ENCODE results near the gene TEX28.
"Not testable (repeated sequence)": the region's sequence is repeated elsewhere in the genome, so short reads cannot be mapped to it uniquely, and the experiment has no call there.

The TEX28 gene, protein sequence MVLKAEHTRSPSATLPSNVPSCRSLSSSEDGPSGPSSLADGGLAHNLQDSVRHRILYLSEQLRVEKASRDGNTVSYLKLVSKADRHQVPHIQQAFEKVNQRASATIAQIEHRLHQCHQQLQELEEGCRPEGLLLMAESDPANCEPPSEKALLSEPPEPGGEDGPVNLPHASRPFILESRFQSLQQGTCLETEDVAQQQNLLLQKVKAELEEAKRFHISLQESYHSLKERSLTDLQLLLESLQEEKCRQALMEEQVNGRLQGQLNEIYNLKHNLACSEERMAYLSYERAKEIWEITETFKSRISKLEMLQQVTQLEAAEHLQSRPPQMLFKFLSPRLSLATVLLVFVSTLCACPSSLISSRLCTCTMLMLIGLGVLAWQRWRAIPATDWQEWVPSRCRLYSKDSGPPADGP

DNA sequence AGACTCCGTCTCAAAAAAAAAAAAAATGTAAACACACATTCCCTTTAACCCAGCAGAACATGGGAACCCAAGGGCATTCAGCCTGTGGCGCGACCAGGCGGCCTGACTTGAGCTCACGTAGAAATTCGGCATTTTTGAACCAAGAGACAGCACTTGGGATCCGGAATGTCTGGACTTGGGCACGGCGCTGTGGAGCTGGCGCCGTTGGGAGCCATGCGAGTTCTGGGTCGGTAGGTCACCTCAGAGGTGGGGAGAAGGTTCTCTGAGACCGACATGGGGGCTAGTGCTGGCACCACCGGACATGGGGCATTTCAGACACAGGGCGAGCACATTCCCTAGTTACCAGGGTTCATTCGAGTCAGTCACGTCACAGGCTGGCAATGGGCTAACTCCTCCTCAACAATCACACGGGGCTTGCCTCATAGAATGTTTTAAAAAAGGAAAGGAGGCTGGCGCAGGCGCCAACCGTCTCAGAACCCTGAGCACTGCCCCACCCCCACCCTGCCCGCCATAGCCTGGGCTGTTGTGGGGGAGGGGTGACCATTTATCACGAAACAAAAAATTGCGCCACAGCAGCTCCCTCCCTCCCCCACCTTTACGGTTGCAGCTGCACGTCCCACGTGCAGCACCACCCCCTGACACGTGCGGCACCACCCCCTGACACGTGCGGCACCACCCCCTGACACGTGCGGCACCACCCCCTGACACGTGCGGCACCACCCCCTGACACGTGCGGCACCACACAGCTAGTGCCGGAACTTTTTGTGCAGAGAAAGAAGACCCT is at the start of gene TEX28:
TSS of gene TEX28 (minus strand) at position 334 of the 784 bp plus-strand sequence. CDS start 3,007 bp downstream, outside the sequence.
- FAIRE-seq = no peak

DNA sequence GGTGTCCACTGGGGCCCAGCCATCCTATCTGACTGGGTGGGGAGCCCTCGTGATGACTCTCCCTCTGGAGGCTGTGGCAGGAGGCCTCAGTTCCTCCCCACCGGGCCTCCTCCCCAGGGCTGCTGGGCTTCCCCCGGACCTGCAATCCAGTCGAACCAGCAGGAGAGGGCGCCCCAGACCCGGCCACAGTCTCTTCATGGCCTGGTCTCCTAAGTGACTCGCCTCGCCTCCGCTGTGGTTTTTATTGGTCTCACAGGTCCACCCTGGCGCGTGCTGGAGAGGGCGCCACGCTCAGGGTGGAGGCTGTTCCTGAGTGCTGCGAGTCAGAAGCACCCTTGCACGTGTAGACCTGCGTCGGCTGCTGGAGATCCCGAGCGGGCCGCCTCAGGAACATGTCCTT is 48.7 kb upstream of the TEX28 start:
- FAIRE-seq = not testable (repeated sequence)

DNA sequence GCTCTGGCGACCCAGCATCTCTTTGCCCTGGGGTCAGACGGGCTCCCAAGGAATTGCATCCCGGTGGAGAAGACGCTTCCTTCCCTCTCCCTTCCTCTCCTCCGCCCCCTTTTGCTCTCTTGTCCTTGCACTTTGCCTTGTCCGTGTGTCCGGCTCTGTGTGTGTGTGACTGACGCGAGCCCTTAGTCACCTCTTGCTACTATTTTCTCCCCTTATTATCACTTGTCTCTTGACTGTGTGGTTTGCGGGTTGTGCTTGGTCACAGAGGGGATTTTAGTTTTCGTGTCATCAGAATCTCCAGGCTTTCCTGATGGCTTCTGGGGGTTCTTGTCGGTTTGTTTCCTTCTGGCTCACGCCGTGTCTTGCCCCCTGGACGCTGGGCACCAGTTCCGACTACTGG is 48.1 kb upstream of the TEX28 start:
- not testable (repeated sequence) for FAIRE-seq

DNA sequence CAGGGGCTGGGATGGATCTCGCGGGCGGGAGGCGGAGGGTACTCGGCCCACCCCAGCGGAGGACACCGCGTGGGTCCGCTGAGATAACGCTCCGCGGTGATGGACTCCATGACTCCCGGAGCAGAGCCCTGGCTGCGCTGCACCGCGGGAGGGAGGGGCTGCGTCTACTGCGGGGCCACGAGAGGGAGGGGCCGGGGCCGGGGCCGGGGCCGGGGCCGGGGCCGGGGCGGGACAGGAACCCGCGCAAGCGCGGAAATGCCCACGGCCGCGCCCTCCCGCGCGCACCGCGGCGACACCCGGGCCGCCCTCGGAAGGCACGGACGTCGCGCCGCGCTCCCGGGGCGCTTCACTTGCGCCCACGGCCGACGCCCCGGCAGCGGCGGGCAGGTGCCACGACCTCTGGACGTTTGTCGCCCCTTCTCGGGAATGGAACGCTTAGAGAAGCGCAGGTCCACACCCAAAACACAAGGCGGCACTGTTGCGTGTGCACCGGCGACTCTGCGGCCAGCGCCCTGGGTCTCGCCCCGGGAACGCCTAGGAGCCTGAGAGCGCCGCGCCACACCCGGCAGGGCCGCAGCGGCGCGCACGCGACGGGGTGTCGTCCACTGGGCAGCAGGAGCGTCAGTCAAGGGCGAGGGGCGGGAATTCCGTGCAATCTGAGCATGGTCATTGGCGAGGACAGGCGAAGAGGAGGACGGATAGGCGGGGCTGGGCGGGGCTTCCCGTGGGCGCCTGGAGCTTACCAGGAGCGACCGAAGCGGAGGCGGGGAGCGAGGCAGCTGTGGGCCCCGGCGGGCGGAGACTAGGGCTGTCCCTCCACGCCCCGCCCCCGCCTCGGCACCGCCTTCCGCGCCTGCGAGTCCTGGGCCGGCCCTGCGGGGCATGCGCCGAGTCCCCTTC is 46.7 kb upstream of the TEX28 start:
- not testable (repeated sequence) for FAIRE-seq

DNA sequence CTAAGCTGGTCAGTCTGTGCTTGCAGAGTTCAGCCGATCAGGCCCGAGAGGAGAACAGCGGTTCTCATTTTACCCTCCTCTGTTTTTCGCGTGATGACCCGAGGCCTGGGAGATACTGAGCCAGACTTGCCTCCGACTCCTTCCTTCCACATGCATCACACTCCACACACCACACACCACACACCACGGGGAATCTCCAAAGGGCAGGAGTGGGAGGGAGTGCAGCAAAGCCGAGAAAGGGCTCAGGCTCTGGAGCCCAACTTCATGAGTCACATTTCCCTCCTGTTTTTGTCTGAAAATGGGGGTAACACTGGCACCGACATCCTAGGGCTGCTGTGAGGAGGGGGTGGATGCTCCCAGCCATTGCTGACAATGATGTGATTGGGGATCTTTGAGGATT is 39.6 kb upstream of the TEX28 start:
- no peak for FAIRE-seq

DNA sequence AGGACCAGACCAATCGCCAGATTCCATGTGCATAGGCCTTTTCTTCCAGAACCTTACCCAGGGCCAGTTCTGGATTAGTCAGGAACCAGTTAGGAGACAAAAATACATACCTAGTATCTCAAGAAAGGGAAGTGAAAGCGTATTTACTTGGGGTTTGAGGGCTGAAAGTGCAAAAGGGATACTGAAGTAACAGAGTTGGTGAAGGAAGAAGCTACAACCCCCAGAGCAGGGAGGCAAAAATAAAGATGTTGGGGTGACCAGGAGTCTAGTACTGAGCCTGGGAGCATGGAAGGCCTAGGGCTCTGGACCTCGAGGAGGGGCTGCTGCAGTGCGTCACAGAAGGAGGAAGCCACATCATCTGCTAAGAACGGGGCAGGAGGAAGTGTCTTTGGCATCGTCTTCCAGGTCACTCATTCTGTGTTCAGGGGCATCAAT is 38.9 kb upstream of the TEX28 start:
- no peak for FAIRE-seq

DNA sequence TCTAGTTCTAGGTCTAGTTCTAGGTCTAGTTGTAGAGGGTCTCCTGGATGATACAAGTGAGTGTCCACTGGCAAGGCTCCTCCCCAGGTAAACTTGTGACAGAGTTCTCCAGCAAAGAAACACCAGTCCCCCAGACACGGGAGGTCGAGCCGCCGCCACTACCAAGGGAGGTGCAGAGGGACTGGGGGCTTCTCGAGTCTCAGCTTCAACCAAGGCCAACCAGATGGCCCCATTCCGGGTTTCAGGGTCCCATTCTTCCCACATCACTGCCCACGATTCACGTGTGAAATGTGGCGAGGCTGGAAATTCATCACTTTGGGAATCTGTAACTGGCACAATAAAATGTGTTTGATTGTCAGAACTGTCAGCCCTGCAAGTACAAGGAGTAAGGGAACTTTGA is 38.2 kb upstream of the TEX28 start:
- FAIRE-seq = no peak

DNA sequence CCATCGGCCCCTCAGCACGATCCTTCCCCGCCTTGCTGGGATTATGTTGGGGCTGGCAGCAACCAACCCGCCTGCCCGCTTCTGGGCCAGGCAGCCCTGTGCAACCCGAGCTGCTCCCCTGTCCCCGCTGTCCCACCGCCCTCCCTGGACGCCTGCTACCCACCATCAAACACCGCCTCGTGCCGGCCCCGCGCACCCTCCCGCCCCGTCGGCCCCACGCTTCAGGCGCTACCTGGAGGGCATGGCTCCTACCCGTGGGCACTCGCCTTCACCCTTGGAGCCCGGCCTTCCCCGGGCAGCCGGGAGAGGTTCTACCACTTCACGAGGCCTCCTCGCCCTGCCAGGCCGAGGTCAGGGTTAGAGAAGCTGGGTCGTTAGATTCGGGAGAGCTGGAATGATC is 37.6 kb upstream of the TEX28 start:
- FAIRE-seq = no peak

DNA sequence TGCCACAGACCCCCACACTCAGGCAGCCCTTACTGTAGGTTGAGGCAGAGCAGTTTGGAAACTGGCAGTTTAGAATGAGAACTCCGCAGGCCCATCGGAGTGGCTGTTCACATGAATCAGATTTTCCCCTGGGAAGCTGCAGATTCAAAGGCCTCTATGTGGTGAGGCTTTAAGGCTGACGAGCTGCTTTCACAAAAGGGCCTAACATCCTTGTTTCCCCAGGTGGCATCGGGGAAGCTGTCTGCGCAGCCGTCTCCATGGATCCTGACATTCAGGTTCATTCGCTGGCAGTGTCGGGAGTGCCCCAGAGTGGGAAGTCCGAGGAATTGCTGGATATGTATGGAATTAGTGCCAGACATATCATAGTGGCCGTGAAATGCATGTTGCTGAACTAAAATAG is 34.4 kb upstream of the TEX28 start:
- no peak for FAIRE-seq

DNA sequence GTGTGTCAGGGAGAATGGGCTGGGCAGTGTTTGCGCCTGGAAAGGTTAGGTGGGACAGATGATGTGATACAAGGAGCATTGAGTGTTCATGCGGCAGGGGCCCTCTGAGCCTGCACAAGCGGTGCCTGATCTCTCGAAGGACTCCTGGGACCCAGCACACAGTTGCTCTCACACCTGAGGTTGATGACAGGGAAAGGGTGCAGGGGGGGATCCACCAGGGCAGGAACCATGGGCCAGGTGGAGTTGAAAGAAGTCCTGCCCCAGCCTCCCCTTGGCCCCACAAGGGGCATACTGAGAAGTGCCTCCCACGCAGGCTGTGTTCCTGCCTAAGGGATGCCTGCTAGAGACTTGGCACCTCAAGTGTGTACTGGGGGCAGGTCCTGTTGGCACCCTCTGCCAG is 33.7 kb upstream of the TEX28 start:
- no peak for FAIRE-seq

DNA sequence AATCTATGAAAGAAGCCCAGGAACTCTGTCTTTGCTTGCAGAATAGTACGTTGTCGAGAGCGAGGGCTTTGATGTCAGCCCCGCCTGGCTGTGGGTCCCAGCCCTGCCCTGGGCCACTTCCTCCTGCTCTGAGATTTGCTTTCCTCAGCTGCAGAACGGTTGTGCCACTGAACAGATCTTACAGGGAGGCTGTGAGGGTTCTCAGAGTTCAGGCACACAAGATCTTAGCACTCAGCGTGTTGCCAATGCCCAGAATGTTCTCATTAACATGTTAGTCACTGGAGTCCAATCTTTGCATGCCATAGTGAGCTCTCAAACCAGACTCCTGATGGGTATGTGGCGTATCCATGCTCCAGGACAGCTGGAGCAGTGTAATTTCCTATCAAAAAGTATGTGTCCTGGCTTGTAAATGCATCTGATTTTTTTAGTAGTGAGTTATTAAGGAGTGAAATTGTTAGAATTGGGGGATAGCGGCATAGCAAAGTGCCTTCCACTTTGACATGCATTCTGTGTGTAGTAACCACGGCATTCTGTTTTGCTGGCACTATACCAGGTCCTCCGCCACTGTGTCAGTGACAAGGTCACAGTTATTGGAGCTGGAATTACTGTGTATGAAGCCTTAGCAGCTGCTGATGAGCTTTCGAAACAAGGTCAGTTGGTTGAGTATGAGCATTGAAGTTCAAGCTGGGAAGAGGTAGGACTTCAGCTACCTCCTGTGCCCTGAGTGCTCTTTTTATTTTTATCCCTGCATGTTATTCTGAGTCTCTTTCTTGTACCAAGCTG is 32.3 kb upstream of the TEX28 start:
- FAIRE-seq = no peak

DNA sequence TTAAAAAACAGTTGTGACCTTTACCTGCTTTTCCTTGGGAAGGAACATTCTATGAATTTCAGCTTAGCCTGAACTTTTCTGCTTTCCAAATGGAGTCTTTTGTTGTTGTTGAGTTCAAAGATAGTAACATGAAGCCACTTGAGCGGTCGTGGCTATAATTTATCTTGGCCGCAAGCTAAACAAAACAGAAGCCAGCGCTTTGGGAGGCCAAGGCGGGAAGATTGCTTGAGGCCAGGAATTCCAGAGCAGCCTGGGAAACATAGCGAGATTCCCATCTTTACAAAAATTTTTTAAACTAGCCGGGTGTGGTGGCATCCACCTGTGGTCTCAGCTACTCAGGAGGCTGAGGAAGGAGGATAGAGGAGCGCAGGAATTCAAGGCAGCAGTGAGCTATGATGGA is 30.6 kb upstream of the TEX28 start:
- FAIRE-seq = no peak

DNA sequence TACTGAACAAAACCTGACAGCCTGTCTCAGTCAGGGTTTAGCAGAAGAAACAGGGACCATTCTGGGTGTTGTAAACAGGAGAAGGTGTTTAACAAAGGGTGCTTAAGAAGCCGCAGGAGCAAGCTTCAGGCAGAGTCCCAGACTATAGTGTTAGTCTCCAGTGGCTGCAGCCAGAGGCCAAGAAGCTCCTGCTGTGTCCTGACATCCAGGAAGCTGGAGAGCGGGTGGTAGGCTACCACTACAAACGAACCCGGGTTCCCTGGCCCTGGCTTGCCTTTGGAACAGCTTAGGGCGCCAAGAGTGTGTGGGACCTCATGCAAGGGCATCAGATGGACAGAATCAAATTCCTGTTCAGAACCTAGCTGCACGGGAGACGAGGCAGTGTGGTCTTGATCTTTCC is 28.6 kb upstream of the TEX28 start:
- no peak for FAIRE-seq

DNA sequence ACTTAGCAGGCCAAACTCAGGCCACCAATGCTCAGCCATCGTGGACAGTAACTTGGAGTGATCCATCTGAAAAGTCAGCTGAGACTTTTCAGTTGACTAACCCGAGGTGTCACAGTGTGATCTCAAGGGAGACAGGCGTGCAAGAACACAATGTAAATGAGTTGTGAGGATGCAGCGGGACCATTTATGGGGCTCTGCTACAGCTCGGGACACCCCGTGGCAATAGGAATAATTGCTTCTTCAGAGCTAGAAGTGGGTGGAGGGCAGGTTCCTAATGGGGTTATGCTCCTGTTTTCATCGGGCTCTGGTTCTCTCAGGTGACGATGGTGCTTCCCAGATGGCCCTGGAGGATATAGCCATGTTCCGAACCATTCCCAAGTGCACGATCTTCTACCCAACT is 28.0 kb upstream of the TEX28 start:
- no peak for FAIRE-seq

DNA sequence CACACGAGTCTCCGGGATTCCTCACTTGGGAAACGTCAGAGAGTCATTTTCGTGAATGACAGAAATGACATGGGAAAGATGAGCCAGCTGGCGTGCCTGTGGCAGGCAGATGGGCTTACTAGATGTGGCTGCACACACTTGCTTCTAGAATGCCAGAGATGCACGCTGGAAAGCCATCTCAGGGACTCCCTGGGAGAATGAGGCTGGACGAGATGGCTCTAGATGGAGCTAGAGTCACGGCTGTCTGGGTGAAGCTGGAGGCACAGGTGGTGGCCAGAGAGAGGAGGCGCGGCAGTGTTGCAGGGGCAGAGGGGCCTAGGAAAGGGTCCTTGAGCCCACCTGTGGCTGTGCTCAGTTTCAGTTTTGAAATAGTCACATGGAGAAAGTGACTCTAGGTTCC is 26.7 kb upstream of the TEX28 start:
- no peak for FAIRE-seq

DNA sequence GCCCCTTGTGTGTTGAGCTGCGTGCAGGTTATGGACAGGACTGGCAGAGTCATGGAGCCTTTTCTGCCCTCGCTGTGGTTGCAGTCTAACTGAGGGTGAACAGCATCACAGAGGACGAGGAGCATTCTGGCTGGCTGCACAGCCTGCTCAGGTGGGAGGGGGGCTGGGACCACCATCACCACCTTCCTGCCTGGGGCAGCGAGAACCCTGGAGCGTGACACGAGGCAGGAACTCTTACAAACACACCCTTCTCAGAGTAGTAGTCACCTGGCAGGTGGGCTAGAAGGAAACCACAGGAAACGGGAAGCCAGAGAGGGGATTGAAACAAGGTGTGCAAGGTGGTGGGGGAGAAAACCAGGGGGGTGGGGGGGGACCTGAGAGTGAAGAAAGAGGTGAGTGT is 26.2 kb upstream of the TEX28 start:
- no peak for FAIRE-seq

DNA sequence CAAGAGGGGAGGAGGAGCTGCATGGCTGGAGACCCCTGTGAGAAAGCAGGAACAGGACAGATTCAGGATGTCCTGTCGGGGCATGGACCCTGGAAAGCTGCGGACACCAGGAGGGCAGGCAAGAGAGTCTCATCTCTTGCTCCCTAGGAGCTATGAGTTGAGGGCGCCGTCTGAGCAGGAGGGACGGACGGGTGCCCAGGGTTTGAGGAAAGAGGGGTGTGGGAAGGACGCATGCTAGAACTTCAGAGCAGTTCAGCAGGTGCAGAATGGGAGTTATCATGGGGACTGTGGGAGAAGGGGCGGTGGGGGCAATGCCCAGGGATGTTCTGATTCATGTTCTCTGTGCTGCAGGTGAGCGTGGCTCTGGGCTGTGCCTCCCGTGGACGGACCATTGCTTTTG is 25.5 kb upstream of the TEX28 start:
- FAIRE-seq = no peak

DNA sequence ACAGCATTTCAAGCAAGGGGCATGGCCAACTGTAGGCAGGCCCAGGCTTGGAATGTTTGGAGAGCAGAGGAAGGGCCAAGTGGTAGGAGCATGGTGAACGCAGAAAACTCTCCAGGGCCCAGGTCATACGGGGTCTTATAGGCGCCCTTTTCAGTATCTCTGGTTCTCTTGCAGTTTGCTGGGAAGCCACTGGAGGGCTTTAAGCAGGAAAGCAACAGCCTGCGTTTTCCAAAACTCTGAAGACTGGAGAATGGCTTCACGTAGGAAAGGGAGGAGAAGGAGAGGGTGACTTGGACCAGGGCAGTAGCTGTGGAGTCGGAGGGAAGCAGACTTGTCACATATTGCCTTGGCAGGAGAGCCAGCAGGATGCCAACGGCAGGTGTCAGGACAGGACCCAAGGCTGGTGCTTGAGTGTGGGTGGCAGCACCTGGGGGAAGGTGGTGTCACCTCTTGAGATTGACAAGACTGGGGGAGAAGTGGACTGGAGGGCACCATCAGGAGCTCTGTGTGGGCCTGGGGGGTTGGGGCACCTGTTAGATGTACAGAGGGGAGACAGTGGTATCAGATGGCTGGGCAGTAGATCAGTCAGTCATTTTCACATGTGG is 22.6 kb upstream of the TEX28 start:
- FAIRE-seq = no peak

DNA sequence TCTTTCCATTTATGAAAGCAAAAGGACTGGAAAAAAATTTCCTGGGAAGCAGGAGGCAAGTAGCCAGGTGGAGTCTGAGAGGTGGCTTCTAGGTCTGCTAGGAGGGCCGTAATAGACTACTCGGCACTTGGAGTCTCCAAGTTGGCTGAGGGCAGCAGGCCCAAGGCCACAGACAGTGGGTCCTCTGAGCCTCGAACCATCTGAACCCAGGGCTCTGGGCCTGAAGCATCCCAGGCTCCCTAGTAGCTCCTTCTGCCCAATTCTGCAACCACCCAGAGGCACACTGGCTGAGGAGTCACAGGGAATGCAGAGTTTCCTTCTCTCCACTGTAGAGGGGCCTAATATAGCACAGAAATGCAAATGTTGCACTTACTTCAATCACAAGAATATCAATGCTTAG is 20.5 kb upstream of the TEX28 start:
- no peak for FAIRE-seq

DNA sequence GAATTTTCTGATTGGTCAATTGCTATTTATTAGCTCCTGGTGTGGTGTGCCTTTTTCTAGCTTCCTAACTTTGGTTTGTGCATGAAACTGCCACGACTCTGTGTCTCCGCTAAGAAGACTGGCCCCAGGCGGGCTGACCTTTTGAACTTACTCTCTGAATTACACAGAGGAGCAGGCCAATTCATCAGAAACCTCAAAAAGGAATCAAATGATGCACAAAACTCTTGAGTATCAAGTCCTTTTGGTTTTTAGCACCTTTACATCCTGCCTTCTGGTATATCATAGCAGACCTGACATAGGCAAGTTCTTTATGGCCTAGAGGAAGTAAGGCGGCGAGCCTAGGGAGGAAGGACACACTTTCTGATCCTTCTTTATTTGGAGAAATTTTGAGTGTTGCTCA is 18.2 kb upstream of the TEX28 start:
- no peak for FAIRE-seq

DNA sequence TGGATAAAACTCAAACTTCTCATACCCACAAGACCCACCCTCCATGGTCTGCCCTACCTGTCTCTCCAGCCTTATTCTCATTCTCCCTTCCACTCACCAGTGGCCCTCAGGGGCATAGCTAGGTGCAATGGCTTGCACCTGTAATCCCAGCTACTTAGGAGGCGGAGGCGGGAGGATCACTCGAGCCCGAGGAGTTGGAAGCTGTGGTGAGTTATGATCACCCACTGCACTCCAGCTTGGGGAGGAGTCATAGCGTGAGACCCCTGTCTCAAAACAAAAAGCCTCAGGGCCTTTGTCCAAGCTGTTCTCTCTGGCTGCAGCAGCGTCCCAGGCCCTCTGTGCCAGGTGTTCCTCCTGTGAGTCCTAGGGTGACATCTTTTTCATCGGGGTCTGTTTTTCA is 17.2 kb upstream of the TEX28 start:
- no peak for FAIRE-seq

All from TTC549 (cell line).